Muscle of leg (tissue), 9 donors: Measurements from ENCODE around the gene PCNX2. TPM values are rescaled to one million over a fixed set of nuclear protein-coding genes. Genes with fewer than 3 reads are reported as not detected.

Source experiments
- polyA plus RNA-seq, 8 donors: library from polyadenylated mRNA; unstranded; fragments of 120-200 nt; gene quantifications; one replicate each; pipeline versions ENCODE4 v1.2.1 to v1.2.3, GENCODE V29; 2013; ENCODE audit warnings: inconsistent platforms in 1 of 8, low replicate concordance in 1 of 8; ENCODE audit not compliant: insufficient read length in 8 of 8, insufficient read depth in 1 of 8
- total RNA-seq: library from RNA; stranded (reverse); fragments of 120-200 nt; gene quantifications from one replicate; pipeline ENCODE4 v1.2.4, GENCODE V29; 2013

The PCNX2 gene
- total and polyA plus RNA-seq, 9 donors = 2.5 to 5.2 (median 3.9) TPM

Other genes with a start within 250 kb of the PCNX2 start
- gene MAP3K21, start 32.0 kb upstream of the PCNX2 start, total RNA-seq = 0.18 TPM
- gene MAP3K21, start 32.0 kb upstream of the PCNX2 start, polyA plus RNA-seq = 1 to 10 TPM in 1 of 8 donors, under 1 TPM in 7; 0.08 to 1.1 (median 0.22) TPM